ENCODE data around the gene RSF1.

RSF1 gene

DNA sequence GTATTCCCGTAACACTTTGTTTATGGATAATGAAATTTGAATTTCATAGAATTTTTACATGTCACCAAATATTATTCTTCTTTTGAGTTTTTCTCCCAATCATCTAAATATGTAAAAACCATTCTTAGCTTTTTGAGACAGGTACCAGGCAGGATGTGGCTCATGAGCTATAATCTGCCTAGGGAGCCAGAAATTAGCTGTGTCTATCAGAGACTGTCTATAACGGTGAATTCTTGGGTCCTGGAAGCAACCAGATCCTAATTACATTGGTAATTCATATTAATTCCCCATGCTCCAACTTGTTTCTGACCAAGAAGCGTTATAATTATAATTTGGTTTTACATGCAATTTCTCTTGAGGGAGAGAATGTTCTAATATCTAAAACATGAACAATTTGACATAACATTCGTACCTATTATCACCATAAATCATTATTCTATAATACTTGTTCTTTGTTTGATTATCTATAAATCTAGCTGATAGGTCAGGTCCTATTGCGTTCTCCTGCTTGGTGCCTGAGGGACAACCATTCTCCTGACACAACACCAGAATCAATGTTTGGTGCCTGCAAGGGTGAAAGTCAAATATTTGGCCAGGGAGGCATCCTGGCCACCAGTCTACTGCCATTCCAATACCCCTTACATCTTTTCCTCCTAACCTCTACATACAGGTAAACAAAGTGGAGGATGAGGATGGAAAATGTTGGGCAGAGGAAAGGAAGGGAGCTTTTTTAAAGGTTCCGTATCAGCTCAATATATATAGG is 69.9 kb downstream of the RSF1 start:
- in situ Hi-C loops (cut with MboI; ENCODE audit: low sequenced_read_pairs): loop anchor here (25.0 kb wide), 1 partner anchor 88 kb away; no protein-coding TSS in a partner anchor

DNA sequence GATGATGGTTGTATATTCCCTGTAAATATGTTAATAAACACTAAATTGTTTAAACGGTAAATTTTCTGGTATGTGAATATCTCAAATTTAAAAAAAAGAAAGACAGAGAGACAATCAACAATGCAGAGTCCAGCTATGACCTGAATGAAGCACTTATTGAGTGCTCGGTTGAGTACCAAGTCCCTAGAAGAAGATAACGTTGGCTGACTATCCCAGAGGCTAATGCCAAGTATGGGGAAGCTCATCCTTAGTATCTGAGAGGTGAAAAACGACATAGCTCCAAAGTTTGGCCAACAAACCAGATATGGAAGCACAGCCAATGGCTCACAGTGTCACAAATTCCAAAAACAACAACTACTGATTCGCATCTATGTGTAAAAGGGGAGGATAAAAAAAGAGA is 71.3 kb downstream of the RSF1 start:
- in situ Hi-C loops (cut with MboI; ENCODE audit: low sequenced_read_pairs): no loop called here

DNA sequence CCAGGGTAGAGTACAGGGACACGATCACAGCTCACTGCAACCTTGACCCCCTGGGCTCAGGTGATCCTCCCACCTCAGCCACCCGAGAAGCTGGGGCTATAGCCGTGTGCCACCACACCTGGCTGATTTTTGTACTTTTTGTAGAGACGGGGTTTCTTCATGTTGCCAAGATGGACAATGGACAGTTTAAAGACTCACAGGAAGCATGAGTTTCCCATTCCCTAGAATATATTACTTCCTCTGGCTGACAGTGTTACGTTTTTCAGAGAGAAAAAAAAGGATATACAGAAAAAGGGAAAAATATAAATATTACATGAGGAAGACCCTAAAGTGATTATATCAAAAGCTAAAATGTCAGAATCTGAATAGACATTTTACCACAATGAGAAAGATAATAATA is 72.3 kb downstream of the RSF1 start:
- in situ Hi-C loops (cut with MboI; ENCODE audit: low sequenced_read_pairs): no loop called here

DNA sequence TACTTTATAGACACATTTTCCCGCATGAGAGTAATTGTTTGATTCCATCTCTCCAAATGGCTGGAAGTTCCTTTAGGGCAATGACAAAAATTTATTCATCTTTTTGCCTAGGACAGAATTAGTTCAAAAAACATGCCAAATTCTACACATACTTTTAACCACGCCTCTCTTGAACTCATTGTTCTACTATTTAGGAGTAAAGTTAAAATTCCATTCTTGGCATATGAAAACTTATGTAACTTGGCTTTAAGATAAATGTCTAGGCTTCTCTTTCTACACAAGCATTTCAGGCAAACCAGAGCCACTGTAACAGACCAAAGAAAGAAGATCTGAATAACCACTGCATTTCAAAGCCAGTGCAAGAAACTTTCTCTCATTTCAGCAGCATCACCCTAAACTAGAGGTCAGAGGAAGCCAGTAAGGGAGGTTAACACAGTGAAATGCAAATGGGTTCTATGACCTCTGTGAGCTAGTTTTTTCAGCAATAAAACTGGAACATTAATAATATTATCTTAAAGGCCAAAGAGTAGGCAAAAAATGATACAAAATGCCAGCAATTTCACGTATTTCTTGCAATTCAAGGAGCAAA is 73.0 kb downstream of the RSF1 start:
- in situ Hi-C loops (cut with MboI; ENCODE audit: low sequenced_read_pairs): no loop called here

DNA sequence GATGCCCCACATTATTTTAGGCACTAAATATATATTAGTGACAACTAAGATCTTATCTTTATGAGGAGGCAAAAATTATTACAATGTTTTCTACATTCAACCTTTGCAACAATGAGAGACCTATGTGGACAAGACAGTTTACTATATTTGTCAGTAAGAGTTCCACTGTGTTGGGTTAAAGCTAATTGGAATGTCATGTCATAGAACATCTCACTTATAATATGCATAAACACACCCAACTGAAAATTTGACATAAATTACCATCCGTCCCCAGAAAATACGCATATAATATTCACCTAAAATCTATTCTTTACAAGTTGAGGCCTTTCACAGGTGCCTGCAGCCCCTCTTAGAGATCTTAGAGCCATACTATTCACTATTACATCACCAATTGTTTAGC is 84.0 kb downstream of the RSF1 start:
- in situ Hi-C loops (cut with MboI; ENCODE audit: low sequenced_read_pairs): no loop called here

DNA sequence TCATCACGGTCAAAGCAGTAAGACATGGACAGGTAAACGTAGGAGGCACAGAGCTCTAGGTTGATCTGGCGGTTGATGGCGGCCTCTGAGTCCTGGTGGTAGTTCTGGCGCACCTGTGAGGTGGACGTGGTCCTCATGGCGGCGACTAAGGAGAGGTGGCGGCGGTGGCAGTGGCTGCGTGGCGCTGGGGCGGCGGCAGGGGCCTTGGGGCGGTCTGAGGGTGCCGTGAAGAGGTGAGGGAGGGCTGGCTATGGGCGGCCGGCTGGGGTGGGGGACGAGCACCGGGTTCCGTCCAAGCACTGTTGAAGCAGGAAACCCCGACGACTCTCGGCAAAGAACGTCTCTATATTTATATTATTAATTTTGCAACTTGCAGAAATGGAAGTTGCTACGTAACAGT is 85.6 kb downstream of the RSF1 start:
- in situ Hi-C loops (cut with MboI; ENCODE audit: low sequenced_read_pairs): no loop called here

- in situ Hi-C loops (cut with MboI; ENCODE audit: low sequenced_read_pairs): no loop called here
Observed at GRCh38 chr11:77732143-77732542, 88.4 kb downstream of the RSF1 start.

DNA sequence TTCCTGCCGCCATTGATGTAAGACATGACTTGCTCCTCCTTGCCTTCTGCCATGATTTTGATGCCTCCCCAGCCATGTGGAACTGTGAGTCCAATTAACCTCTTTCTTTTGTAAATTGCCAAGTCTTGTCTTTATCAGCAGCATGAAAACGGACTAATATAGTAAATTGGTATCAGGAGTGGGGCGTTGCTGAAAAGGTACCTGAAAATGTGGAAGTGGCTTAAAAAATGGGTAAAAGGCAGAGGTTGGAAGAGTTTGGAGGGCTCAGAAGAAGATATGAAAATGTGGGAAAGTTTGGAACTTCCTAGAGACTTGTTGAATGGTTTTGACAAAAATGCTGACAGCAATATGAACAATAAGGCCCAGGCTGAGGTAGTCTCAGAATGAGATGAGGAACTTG is 89.7 kb downstream of the RSF1 start:
- in situ Hi-C loops (cut with MboI; ENCODE audit: low sequenced_read_pairs): no loop called here

DNA sequence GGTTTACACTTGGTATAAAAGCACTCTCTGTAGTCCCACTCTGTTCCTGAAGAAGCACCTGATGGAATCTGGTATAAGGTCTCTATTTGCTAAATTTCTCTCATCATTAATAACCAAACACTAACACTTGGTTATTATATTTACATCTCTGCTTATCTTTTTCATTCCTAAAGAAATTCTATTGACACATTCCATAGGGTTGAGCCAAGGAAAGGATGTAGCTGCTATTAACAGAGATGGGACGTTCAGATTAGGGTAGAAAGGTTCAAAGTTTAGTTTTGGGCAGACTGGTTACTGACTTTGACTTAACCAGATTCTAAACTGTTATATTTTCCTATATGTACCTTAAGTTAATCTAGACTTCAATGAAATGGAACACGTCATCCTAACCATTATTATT is 91.5 kb downstream of the RSF1 start:
- in situ Hi-C loops (cut with MboI; ENCODE audit: low sequenced_read_pairs): no loop called here

- in situ Hi-C loops (cut with MboI; ENCODE audit: low sequenced_read_pairs): no loop called here
Observed at GRCh38 chr11:77728203-77728786, 92.2 kb downstream of the RSF1 start.

- in situ Hi-C loops (cut with MboI; ENCODE audit: low sequenced_read_pairs): no loop called here
Observed at GRCh38 chr11:77726524-77726923, 94.0 kb downstream of the RSF1 start.

- in situ Hi-C loops (cut with MboI; ENCODE audit: low sequenced_read_pairs): no loop called here
Observed at GRCh38 chr11:77725433-77725832, 95.1 kb downstream of the RSF1 start.

- in situ Hi-C loops (cut with MboI; ENCODE audit: low sequenced_read_pairs): no loop called here
Observed at GRCh38 chr11:77724636-77725035, 95.9 kb downstream of the RSF1 start.

DNA sequence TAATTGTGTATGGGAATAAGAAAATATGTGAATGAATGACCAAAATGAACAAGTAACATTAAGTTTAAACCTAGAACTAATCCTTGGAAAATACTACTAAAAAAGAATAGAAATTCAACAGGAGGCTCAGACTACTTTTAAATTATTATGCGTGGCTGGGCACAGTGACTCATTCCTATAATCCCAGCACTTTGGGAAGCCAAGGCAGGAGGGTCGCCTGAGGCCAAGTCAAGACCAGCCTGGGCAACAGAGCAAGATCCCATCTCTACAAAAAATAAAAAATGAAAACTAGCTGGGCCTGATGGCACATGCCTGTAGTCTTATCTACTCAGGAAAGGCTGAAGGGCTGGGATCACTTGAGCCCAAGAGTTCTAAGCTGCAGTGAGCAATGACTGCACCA is 97.5 kb downstream of the RSF1 start:
- in situ Hi-C loops (cut with MboI; ENCODE audit: low sequenced_read_pairs): no loop called here

DNA sequence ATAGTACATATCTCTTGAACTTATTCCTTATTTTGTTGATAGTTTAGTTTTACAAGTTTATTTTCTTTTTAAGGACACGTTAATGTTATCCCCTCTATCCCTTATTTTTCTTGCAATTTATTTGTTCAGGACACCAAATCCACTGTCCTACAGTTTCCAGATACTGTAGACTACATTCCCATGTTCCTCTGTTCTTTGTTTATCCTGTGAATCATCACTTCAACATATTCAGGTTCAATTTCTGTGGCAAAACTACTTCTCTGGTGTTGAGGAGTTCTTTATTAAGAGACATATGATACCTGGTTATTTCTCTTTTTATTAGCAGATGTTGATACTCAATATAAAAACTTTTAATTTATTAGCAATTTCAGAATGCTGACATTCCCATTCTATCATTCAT is 110.2 kb downstream of the RSF1 start:
- in situ Hi-C loops (cut with MboI; ENCODE audit: low sequenced_read_pairs): no loop called here

- in situ Hi-C loops (cut with MboI; ENCODE audit: low sequenced_read_pairs): no loop called here
Observed at GRCh38 chr11:77705876-77706579, 114.5 kb downstream of the RSF1 start.

- in situ Hi-C loops (cut with MboI; ENCODE audit: low sequenced_read_pairs): no loop called here
Observed at GRCh38 chr11:77705195-77705875, 115.2 kb downstream of the RSF1 start.

GRCh38 chr11:77704029-77704428 is 116.5 kb downstream of the RSF1 start:
- in situ Hi-C loops (cut with MboI; ENCODE audit: low sequenced_read_pairs): no loop called here

DNA sequence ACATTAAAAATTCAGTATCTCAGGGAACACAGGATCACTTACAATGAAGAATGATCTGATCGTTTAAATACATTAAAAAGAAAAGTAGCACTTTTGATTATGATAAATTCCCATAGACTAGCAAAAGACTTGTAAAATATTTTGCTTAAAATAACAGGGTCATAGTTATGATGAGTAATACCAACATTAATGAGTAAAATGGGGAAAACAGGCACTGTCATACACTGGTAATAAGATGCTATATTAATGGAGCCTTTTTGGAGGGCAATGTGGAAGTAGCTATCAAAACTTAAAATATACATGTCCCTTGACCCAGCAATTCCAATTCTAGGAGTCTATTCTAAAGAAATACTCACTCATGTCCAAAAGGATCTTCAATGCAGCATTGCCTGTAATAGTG is 121.1 kb downstream of the RSF1 start:
- in situ Hi-C loops (cut with MboI; ENCODE audit: low sequenced_read_pairs): no loop called here

GRCh38 chr11:77698896-77699295 is 121.6 kb downstream of the RSF1 start:
- in situ Hi-C loops (cut with MboI; ENCODE audit: low sequenced_read_pairs): no loop called here

DNA sequence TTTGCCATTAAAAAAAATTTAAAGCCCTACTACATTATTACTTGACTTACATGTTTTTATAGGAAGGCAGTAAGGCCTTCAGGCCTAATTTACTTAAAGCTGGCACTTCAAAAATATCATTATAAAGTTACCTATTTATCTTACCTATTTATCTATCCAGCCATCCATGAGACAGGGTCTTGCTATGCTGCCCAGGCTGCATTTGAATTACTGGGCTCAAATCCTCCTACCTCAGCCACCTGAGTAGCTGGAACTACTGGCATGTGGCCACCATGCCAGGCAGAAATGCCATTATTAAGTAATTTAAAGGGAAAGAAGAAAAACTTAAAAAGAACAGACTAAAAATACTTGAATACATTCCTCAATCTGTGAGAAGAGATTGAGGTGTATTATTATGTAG is 122.7 kb downstream of the RSF1 start:
- in situ Hi-C loops (cut with MboI; ENCODE audit: low sequenced_read_pairs): no loop called here

All from HL-60/S4 treated with phorbol 12-myristate 13-acetate at 8.2 ng/mL for 4 days and 3 days (cell line).